ENCODE results near the gene ACRV1. TPM values are rescaled to one million over a fixed set of nuclear protein-coding genes. Genes with fewer than 3 reads are reported as not detected.

The ACRV1 gene
- total RNA-seq, 2 donors from 2014 or later: not detected

DNA sequence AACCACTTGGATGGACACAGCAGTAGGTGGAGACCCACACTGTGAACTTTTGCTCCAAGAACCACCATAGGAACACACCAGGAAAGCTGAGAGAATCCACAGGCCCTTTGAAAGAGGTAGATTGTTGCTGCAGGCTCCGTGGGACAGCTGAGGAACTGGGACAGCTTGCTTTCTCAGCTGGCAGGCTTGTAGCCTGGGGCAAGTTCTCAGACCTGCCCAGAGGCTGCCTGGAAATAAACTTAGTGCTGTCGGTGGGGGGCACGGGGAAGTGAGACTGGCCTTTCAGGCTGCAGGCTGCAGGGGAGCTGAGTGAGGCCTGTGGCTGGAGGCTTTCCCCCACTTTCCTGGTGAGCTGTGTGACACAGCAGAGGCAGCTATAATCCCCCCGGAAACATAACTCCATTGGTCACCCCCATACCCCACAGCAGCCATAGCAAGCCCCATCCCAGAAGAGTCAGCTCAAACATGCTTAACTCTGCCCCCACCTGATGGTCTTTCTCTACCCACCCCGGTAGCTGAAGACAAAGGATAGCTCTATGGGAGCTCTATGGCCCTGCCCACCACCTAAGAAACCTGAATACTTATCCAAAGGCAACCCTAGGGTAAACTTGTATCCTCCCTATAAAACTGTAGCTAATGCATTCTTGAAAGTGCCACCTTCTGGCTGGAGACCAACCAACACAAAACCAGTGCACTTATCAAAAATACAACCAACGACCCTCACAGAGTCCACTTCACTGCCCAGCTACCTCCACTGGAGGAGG, 21.4 kb upstream of the ACRV1 start:
- ATAC-seq (no peak), DNase-seq (no peak)
- Histone ChIP-seq H3K27ac (no peak overlapping the region), H3K4me3 (no peak overlapping the region), H3K36me3 (replicated peaks in 1 of 2; ENCODE audit: insufficient read depth in 1 of 2, low read depth in 2 of 2) (no peaks in the 10 kb centered on the region), H3K4me1 (no peaks in the 10 kb centered on the region), H3K9me3 (no peaks in the 10 kb centered on the region), H3K27me3 (no peaks in the 10 kb centered on the region)
- intact Hi-C loops (cut with DNase I): no loop called here
- WGBS, 2 donors: 18 to 45% methylated on average over 4 to 6 of the region's 6 CpGs
- TF ChIP-seq, protein P1, sequence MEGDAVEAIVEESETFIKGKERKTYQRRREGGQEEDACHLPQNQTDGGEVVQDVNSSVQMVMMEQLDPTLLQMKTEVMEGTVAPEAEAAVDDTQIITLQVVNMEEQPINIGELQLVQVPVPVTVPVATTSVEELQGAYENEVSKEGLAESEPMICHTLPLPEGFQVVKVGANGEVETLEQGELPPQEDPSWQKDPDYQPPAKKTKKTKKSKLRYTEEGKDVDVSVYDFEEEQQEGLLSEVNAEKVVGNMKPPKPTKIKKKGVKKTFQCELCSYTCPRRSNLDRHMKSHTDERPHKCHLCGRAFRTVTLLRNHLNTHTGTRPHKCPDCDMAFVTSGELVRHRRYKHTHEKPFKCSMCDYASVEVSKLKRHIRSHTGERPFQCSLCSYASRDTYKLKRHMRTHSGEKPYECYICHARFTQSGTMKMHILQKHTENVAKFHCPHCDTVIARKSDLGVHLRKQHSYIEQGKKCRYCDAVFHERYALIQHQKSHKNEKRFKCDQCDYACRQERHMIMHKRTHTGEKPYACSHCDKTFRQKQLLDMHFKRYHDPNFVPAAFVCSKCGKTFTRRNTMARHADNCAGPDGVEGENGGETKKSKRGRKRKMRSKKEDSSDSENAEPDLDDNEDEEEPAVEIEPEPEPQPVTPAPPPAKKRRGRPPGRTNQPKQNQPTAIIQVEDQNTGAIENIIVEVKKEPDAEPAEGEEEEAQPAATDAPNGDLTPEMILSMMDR (IDR thresholded peaks at IDR 0.05): no peak
- no peak for TF ChIP-seq POLR2A (IDR thresholded peaks at IDR 0.05)

DNA sequence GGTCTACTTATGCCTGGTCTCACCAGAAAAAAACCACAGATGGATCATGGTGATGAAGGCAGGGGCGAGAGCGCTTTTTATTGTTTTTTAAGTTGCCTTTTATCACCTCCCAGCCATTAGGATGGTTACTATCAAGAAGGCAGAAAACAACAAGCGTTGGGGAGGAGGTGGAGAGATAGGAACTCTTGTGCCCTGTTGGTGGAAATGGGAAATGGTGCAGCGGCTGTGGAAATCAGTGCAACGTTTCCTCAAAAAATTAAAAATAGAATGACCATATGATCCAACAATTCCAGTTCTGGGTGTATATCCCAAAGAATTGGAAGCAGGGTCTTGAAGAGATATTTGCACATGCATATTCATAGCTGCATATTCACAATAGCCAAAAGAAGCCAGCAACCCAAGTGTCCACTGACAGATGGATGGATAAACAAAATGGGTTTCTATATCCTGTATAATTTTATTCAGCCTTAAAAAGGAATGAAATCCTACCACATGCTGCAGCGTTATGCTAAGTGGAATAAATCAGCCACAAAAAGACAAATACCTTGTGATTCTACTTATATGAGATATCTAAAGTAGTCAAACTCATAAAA, 20.5 kb upstream of the ACRV1 start:
- Histone ChIP-seq H3K27ac (no peak overlapping the region), H3K9me3 (no peaks in the 10 kb centered on the region), H3K27me3 (no peaks in the 10 kb centered on the region), H3K4me1 (no peaks in the 10 kb centered on the region), H3K36me3 (replicated peaks in 1 of 2; ENCODE audit: insufficient read depth in 1 of 2, low read depth in 2 of 2) (no peaks in the 10 kb centered on the region), H3K4me3 (no peak overlapping the region)
- TF ChIP-seq, protein P1 (IDR thresholded peaks at IDR 0.05): no peak
- TF ChIP-seq POLR2A (IDR thresholded peaks at IDR 0.05): no peak
- ATAC-seq (no peak), DNase-seq (no peak)
- WGBS, 2 donors: 71 to 73% methylated on average over 6 of the region's 6 CpGs
- intact Hi-C loops (cut with DNase I): no loop called here

DNA sequence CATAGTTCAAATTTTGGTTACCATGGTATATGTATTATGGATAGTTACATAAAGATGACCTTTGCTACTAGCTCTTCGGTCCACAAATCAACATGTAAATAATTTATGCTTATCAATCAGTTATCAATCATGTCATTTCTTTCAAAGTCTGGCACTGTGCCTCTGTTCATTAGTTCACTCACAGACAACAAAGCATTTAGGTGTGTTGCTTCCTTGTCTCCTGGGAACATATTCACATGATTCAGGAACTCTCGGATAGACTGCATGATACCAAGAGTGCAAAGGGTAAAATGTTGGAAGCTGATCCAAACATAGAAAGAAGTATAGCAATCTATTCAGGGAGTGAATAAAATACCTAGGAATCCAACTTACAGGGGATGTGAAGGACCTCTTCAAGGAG, 14.3 kb upstream of the ACRV1 start:
- Histone ChIP-seq H3K4me3 (no peak overlapping the region), H3K36me3 (replicated peaks in 1 of 2; ENCODE audit: insufficient read depth in 1 of 2, low read depth in 2 of 2) (no peaks in the 10 kb centered on the region), H3K9me3 (no peaks in the 10 kb centered on the region), H3K27me3 (no peaks in the 10 kb centered on the region), H3K4me1 (no peaks in the 10 kb centered on the region), H3K27ac (no peak overlapping the region)
- DNase-seq (no peak), ATAC-seq (no peak)
- intact Hi-C loops (cut with DNase I): no loop called here
- WGBS, 2 donors: 26 to 35% methylated on average over 2 of the region's 2 CpGs
- TF ChIP-seq, protein P1 (IDR thresholded peaks at IDR 0.05): no peak
- no peak for TF ChIP-seq POLR2A (IDR thresholded peaks at IDR 0.05)

DNA sequence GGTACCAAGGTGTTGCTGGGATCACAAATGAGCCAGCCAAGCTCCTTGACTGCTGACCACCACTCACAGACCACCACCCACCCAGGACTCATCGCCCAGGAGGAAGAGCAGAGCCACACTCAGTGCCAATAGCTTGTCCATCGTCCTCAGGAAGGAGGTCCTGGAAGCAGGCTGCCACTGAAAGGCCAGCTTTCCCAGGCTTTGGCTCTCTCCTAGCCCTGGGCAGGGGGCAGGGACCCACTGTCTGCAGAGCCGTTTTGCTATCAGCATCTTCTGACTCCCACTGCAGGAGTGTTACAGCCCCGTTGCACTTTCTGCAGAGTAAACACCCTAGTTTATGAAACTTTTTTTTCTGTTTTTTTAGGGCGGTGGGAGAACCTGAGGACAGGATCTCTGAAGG, 12.2 kb upstream of the ACRV1 start:
- TF ChIP-seq, protein P1 (IDR thresholded peaks at IDR 0.05): no peak
- no peak for TF ChIP-seq POLR2A (IDR thresholded peaks at IDR 0.05)
- no peak for DNase-seq
- no peak for ATAC-seq
- Histone ChIP-seq H3K4me1 (no peaks in the 10 kb centered on the region), H3K9me3 (no peaks in the 10 kb centered on the region), H3K27ac (no peak overlapping the region), H3K27me3 (no peaks in the 10 kb centered on the region), H3K36me3 (replicated peaks in 1 of 2; ENCODE audit: insufficient read depth in 1 of 2, low read depth in 2 of 2) (no peaks in the 10 kb centered on the region), H3K4me3 (no peak overlapping the region)
- 58 to 61% methylated on average over 5 of the region's 5 CpGs for WGBS, 2 donors
- intact Hi-C loops (cut with DNase I): no loop called here

DNA sequence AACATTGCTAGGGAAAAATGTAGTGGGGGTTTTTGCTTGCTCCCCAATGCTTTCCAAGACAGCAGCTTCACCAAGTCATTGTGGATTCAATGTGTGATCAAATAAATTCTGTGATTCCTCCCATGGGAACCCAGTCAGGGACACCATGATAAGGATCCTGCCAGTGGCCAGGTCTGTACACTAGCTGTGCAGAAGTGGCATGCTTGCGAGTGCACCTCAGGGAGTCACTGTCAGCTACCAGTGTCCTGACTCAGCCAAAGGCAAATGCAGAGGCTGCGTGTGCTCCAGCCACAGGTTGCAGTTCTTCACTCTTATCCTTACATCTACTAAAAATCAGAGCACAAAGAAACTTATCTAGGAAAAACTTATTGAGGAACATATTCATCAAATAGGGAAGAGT, 9.4 kb upstream of the ACRV1 start:
- TF ChIP-seq, protein P1 (IDR thresholded peaks at IDR 0.05): no peak
- no peak for TF ChIP-seq POLR2A (IDR thresholded peaks at IDR 0.05)
- ATAC-seq (no peak), DNase-seq (no peak)
- Histone ChIP-seq H3K9me3 (no peaks in the 10 kb centered on the region), H3K36me3 (replicated peaks in 1 of 2; ENCODE audit: insufficient read depth in 1 of 2, low read depth in 2 of 2) (no peaks in the 10 kb centered on the region), H3K4me1 (no peaks in the 10 kb centered on the region), H3K27ac (no peak overlapping the region), H3K27me3 (no peaks in the 10 kb centered on the region), H3K4me3 (no peak overlapping the region)
- 84 to 87% methylated on average over 2 of the region's 2 CpGs for WGBS, 2 donors
- intact Hi-C loops (cut with DNase I): no loop called here
